Ascending aorta (tissue), 2 donors: Measurements from ENCODE around the gene FSTL5. TPM values are rescaled to one million over a fixed set of nuclear protein-coding genes. Genes with fewer than 3 reads are reported as not detected.
"Not testable (repeated sequence)": the region's sequence is repeated elsewhere in the genome, so short reads cannot be mapped to it uniquely, and the experiment has no call there.

Source experiments
- DNase-seq, 2 donors: peaks; one replicate each; pipeline ENCODE4 v3.0.0-alpha.2; 2019; ENCODE audit warnings: low spot score in 2 of 2
- H3K27ac ChIP-seq, 2 donors: fragments of 200-600 bp; sonication (generic); one replicate each; pipeline ENCODE4 v1.5.1; 2016 to 2017; ENCODE audit warnings: mild to moderate bottlenecking in 1 of 2
- H3K27me3 ChIP-seq: fragments of 200-600 bp; sonication (generic); one replicate; pipeline ENCODE4 v1.5.1; 2017
- H3K36me3 ChIP-seq, 2 donors: fragments of 200-600 bp; sonication (generic); one replicate each; pipeline ENCODE4 v1.5.1; 2016
- H3K4me1 ChIP-seq, 2 donors: fragments of 200-600 bp; sonication (generic); one replicate each; pipeline ENCODE4 v1.5.1; 2016 to 2017; ENCODE audit warnings: mild to moderate bottlenecking in 1 of 2
- H3K4me3 ChIP-seq, 2 donors: fragments of 200-600 bp; sonication (generic); one replicate each; pipeline ENCODE4 v1.5.1; 2016 to 2017; ENCODE audit warnings: mild to moderate bottlenecking in 1 of 2
- H3K9me3 ChIP-seq, 2 donors: fragments of 200-600 bp; sonication (generic); one replicate each; pipeline ENCODE4 v1.5.1; 2016
- CTCF ChIP-seq, 3 experiments: fragments of 200-600 bp in 2 of 3; fragments of 450-650 bp in 1 of 3; sonication (generic) in 2 of 3; IDR thresholded peaks; one replicate each; pipeline ENCODE4 v1.5.1; 2016 to 2019; ENCODE audit warnings: antibody characterized with exemption in 3 of 3, mild to moderate bottlenecking in 1 of 3, moderate library complexity in 1 of 3
- intact Hi-C: fragments of 100-400 bp; cut with DNase I; formaldehyde crosslinking; loops from one replicate; pipeline ENCODE4 v1.15.1; 2023
- total RNA-seq: library from RNA; depleted of rRNA; stranded (reverse); fragments of >200 nt; gene quantifications from one replicate; pipeline ENCODE4 v1.1.0, GENCODE V29; 2016

Gene FSTL5
- total RNA-seq, 1 donor from 2014 or later: not detected

- intact Hi-C loops: no loop called here
- Histone ChIP-seq H3K27me3 (no peaks in the 10 kb centered on the region), H3K9me3 (no peaks in the 10 kb centered on the region), H3K27ac (no peak overlapping the region), H3K4me3 (no peak overlapping the region), H3K4me1 (no peaks in the 10 kb centered on the region), H3K36me3 (no peaks in the 10 kb centered on the region)
- TF ChIP-seq CTCF (IDR thresholded peaks at IDR 0.05): no peak
- DNase-seq: no peak
Measured at GRCh38 chr4:161767116-161767515, 396.7 kb downstream of the FSTL5 start.

GRCh38 chr4:161762796-161763195, 401.0 kb downstream of the FSTL5 start:
- Histone ChIP-seq H3K4me3 (no peak overlapping the region), H3K9me3 (no peaks in the 10 kb centered on the region), H3K27ac (no peak overlapping the region), H3K4me1 (no peaks in the 10 kb centered on the region), H3K36me3 (no peaks in the 10 kb centered on the region), H3K27me3 (no peaks in the 10 kb centered on the region)
- no peak for TF ChIP-seq CTCF (IDR thresholded peaks at IDR 0.05)
- intact Hi-C loops: no loop called here
- DNase-seq: no peak

- Histone ChIP-seq H3K4me3 (no peak overlapping the region), H3K27me3 (no peaks in the 10 kb centered on the region), H3K4me1 (no peaks in the 10 kb centered on the region), H3K27ac (no peak overlapping the region), H3K36me3 (no peaks in the 10 kb centered on the region), H3K9me3 (no peaks in the 10 kb centered on the region)
- no peak for DNase-seq
- no peak for TF ChIP-seq CTCF (IDR thresholded peaks at IDR 0.05)
- intact Hi-C loops: no loop called here
Measured at GRCh38 chr4:161760008-161760407, 403.8 kb downstream of the FSTL5 start.

GRCh38 chr4:161758412-161758811, 405.4 kb downstream of the FSTL5 start:
- H3K27ac ChIP-seq, H3K9me3 ChIP-seq, DNase-seq, H3K27me3 ChIP-seq, H3K36me3 ChIP-seq, H3K4me3 ChIP-seq, intact Hi-C loops, H3K4me1 ChIP-seq: not testable (repeated sequence)

GRCh38 chr4:161728929-161729328, 434.9 kb downstream of the FSTL5 start:
- Histone ChIP-seq H3K9me3 (no peaks in the 10 kb centered on the region), H3K4me1 (no peaks in the 10 kb centered on the region), H3K27ac (no peak overlapping the region), H3K27me3 (no peaks in the 10 kb centered on the region), H3K36me3 (no peaks in the 10 kb centered on the region), H3K4me3 (no peak overlapping the region)
- intact Hi-C loops: no loop called here
- no peak for TF ChIP-seq CTCF (IDR thresholded peaks at IDR 0.05)
- no peak for DNase-seq

GRCh38 chr4:161721947-161722346, 441.9 kb downstream of the FSTL5 start:
- Histone ChIP-seq H3K9me3 (no peaks in the 10 kb centered on the region), H3K4me3 (no peak overlapping the region), H3K4me1 (no peaks in the 10 kb centered on the region), H3K27me3 (no peaks in the 10 kb centered on the region), H3K27ac (no peak overlapping the region), H3K36me3 (no peaks in the 10 kb centered on the region)
- DNase-seq: no peak
- intact Hi-C loops: no loop called here
- no peak for TF ChIP-seq CTCF (IDR thresholded peaks at IDR 0.05)
